NCI-H82 treated with DMSO at 0.1 percent for 48 hours (cell line): ENCODE data around the gene TGFBRAP1.

Experiments used
- DNase-seq: peaks from one replicate; lab custom pipeline; 2025; ENCODE audit not compliant: unreplicated experiment; lab: John Stamatoyannopoulos, UW

Gene TGFBRAP1

GRCh38 chr2:105321875-105322646, 7.5 kb downstream of the TGFBRAP1 start:
- no peak for DNase-seq

- DNase-seq: peak; percentile 73
Measured at GRCh38 chr2:105320651-105321215, 8.8 kb downstream of the TGFBRAP1 start.

- no peak for DNase-seq
Measured at GRCh38 chr2:105317937-105318336, 11.6 kb downstream of the TGFBRAP1 start.

- DNase-seq: no peak
Measured at GRCh38 chr2:105315314-105315713, 14.2 kb downstream of the TGFBRAP1 start.

- no peak for DNase-seq
Measured at GRCh38 chr2:105313877-105314276, 15.7 kb downstream of the TGFBRAP1 start.

GRCh38 chr2:105309147-105309545, 20.4 kb downstream of the TGFBRAP1 start:
- DNase-seq: no peak

GRCh38 chr2:105308382-105309146, 21.0 kb downstream of the TGFBRAP1 start:
- no peak for DNase-seq

GRCh38 chr2:105307962-105308361, 21.6 kb downstream of the TGFBRAP1 start:
- DNase-seq: no peak

- no peak for DNase-seq
Measured at GRCh38 chr2:105307550-105307949, 22.0 kb downstream of the TGFBRAP1 start.

- DNase-seq: no peak
Measured at GRCh38 chr2:105307146-105307545, 22.4 kb downstream of the TGFBRAP1 start.

- no peak for DNase-seq
Measured at GRCh38 chr2:105301646-105302045, 27.9 kb downstream of the TGFBRAP1 start.

- no peak for DNase-seq
Measured at GRCh38 chr2:105299290-105299689, 30.2 kb downstream of the TGFBRAP1 start.

- no peak for DNase-seq
Measured at GRCh38 chr2:105298017-105298416, 31.5 kb downstream of the TGFBRAP1 start.

GRCh38 chr2:105297216-105297615, 32.3 kb downstream of the TGFBRAP1 start:
- DNase-seq: no peak

- no peak for DNase-seq
Measured at GRCh38 chr2:105296017-105296611, 33.4 kb downstream of the TGFBRAP1 start.

- DNase-seq: peak; percentile 14
Measured at GRCh38 chr2:105294844-105295481, 34.6 kb downstream of the TGFBRAP1 start.

GRCh38 chr2:105294046-105294445, 35.5 kb downstream of the TGFBRAP1 start:
- no peak for DNase-seq

- DNase-seq: no peak
Measured at GRCh38 chr2:105291981-105292380, 37.6 kb downstream of the TGFBRAP1 start.

GRCh38 chr2:105290981-105291660, 38.4 kb downstream of the TGFBRAP1 start:
- DNase-seq: no peak

GRCh38 chr2:105288133-105288532, 41.4 kb downstream of the TGFBRAP1 start:
- no peak for DNase-seq

GRCh38 chr2:105287692-105288091, 41.8 kb downstream of the TGFBRAP1 start:
- no peak for DNase-seq
